HL-60/S4 (cell line): ENCODE measurements around the gene PLA2G5.
"Not testable (repeated sequence)": the region's sequence is repeated elsewhere in the genome, so short reads cannot be mapped to it uniquely, and the experiment has no call there.

ENCODE experiments used
- in situ Hi-C: fragments of 300-500 bp; cut with MboI; formaldehyde crosslinking; loops from 2 replicates; pipeline ENCODE4 v1.14.3; 2022; ENCODE audit warnings: low sequenced_read_pairs

Gene PLA2G5, protein sequence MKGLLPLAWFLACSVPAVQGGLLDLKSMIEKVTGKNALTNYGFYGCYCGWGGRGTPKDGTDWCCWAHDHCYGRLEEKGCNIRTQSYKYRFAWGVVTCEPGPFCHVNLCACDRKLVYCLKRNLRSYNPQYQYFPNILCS

DNA sequence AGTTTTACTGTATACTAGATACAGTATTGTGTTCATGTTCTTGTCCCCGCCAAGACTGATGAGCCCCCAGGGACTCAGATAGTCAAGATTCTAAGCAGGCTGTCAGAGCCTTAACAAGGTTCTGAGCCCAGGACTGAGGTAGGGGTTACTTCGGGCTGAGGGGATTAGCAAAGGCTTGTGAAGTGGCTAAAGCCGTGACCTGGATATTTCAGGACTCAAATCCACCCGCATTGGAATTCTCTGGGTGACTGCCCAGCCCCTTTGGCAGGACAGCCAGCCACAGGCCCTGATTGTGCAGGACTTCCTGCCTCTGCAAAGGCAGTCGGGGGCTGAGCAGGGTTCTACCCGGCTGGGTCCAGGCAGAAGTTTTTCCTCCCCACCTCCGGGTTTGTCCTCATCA is at the start of gene PLA2G5:
TSS of gene PLA2G5 (plus strand) at position 321 of the 400 bp plus-strand sequence. CDS start 14,637 bp downstream, outside the sequence.
- in situ Hi-C loops, result no loop called here

DNA sequence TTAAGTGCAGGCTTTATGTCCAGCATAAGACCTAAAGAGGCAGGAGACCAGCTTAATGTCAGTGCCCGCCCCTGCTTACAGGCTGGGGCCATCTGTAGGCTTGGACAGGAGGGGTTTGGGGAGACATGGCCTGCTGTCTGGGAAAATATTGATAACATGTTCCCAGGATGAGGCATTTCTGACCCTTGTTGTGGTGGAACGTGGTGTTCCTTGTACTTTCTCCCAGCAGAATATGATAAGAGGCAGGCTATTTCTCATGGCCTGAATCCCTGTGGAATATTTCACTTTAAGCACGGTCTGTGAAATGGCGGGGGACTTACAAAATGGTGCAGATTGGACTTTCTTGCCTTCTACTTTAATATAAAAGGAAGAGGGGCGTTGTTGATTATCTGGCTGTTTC is 41.9 kb upstream of the PLA2G5 start:
- in situ Hi-C loops, result no loop called here

DNA sequence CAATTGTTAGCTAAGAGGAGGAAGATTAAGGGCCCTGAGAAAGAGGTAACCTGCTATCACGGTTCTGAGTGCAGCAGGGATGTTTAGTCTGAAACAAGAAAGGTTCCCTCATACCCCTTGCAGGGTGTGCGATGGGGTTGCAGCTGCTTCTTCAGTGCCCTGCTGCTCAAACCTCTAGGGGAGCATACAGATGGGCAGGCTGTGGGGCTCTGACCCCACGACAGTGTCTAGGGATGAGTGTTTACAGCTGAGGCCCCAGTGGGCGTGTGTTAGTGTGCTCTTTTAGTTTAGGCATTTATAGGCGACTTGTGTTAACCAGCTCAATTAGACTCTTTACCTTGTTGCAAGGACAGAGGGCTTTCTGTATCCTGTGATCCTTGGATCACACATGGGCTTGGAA is 41.3 kb upstream of the PLA2G5 start:
- in situ Hi-C loops, result no loop called here

DNA sequence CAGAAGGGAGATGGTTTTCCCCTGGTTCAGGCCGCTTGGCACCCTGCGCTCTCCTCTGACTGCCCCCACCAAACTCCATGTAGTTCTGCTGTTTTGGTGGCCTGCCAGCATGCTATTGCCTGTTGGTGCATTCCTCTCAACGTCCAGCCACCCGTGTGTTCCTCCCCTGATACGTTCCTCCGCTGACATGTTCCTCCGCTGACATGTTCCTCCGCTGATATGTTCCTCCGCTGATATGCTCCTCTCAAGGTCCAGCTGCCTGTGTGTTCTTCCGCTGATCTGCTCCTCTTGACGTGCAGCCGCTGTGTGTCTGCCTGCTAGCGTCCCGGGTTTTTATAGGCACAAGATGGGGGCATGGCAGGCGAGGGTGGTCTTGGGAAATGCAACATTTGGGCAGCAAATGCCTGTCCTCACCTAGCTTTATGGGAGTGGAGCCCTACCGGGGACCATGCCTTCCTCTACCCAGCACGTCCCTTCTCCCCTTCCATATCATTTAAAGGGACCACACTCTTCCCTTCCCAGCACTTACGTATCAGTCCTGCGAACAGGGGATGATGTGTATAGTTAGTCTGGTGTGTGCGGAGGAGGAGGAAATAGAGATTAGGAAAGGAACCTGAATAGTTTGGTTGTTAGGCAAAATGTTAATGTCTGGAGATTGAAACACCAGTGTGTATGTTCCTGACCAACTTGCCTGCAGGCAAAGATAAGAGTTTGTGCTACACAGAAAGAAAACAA is 40.6 kb upstream of the PLA2G5 start:
- in situ Hi-C loops, result no loop called here

DNA sequence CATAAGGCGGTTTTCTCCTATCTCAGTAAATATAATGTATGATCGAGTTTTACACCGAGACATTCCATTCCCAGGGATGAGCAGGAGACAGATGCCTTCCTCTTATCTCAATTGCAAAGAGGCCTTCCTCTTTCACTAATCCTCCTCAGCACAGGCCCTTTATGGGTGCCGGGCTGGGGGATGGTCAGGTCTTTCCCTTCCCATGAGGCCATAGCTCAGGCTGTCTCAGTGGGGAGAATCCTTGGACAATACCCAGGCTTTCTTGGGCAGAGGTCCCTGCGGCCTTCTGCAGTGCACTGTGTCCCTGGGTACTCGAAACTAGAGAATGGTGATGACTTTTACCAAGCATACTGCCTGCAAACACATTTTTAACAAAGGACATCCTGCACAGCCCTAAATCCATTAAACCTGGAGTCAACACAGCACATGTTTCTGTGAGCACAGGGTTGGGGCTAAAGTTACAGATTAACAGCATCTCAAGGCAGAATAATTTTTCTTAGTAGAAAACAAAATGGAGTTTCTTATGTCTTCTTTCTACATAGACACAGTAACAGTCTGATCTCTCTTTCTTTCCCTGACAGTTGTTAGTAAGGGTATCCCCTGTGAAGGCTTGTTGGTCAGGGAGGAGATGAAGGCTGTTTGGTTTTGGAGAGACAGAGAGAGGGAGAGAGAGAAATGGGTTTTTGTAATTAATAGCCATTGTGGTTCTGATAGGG is 39.4 kb upstream of the PLA2G5 start:
- in situ Hi-C loops, result not testable (repeated sequence)

DNA sequence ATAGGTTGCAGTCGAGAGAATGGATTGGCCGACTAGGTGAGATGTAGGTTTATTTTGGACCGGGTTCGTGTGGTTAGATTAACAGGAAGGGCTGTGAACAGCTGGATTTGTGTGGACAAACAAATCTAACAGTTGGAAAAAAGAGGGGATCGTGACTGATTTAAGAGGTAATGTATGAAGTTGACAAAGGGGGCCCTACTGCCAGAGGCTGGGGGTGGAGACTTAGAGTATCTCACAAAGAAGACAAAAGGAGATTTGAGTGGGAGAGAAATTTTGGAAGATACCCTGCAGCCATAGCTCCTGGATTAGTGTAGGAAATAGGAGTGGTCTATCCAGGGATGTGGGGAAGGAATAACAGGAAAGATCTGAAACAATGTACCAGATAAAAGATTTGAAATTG is 38.8 kb upstream of the PLA2G5 start:
- in situ Hi-C loops, result no loop called here

DNA sequence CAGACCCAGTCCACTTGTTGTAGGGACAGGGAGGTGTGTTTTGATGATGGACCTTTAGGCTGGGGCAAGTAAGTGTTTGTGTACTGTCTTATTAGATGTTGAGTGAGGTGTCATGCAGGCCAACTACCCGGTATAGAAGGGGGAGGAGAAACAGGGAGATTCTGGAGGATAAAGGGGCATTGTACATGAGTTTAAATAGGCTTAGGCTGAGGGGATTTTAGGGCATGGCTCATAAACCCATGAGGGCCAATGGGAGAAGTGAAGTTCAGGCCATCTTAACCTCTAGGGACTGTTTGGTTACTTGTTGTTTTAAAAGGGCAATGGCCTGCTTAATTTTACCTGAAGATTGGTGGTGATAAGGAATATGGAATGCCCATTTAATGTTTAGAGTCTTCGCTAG is 38.2 kb upstream of the PLA2G5 start:
- in situ Hi-C loops, result no loop called here

DNA sequence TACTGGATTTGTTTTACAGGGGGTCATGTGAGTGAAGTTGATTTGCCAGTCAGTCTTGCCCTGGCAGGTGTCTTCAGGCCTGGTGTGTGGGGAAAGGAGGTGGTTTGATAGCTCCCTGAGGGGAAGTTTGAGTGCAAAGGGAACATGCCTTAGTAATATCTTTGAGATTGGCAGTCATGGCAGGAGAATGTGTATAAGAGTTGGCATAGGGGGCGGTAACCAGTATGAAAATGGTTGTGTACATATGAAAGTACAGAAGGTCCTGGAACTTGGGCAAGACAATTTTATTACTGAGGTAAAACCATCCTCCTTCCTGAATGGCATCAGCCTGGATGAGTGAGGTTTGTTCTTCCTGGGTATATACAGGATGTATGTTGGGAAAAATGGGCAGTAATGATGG is 37.6 kb upstream of the PLA2G5 start:
- in situ Hi-C loops, result no loop called here

DNA sequence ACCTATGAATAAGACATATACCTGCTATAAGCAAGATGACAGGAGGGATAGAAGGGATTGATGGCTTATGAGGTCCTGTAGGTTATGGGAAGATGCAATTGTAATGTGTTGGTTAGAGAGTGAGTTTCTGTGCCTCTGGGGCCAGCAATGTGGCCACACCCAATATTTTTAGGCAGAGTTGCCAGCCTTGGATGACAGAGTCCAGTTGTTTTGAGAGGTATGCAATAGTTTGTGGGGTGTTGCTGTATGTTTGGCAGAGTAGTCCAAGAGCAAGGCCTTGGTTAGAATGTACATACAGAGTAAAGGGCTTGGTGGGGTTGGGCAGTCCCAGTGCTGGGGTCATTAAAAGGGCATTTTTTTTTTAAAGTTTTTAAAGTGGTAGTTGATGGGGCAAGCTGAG is 36.6 kb upstream of the PLA2G5 start:
- in situ Hi-C loops, result no loop called here

DNA sequence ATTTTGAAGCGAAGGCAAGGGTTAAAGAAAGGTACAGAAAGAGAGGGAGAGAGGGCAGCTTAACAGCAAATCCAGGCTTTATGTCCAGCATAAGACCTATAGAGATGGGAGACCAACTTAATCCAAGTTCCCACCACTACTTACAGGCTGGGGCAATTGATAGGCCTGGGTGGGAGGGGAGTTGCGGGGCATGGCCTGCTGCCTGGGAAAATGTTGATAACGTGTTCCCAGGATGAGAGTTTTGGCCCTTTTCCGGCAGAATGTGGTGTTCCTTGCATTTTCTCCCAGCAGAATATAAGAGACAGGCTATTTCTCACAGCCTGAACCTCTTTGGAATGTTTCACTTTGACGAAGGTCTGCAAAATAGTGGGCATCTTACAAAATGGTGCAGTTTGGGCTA is 34.9 kb upstream of the PLA2G5 start:
- in situ Hi-C loops, result no loop called here

DNA sequence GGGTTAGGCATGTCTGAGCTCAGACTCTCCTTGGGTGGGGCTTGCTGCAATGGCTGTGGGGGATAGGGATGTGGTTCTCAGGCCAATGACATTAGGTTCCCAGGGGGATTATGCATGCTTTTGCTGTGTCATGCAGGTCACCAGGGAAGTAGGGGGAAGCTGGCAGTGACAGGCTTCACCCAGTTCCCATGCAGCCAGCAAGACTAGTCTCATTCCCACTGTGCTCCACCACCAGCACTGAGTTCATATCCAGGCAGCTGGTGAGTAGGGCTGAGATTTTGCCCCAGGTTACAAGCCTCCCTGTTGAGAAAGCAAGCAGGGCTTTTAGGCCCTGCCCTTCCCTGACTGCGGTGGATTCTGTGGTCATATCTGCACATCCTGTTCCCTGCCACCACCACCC is 32.1 kb upstream of the PLA2G5 start:
- in situ Hi-C loops, result no loop called here

DNA sequence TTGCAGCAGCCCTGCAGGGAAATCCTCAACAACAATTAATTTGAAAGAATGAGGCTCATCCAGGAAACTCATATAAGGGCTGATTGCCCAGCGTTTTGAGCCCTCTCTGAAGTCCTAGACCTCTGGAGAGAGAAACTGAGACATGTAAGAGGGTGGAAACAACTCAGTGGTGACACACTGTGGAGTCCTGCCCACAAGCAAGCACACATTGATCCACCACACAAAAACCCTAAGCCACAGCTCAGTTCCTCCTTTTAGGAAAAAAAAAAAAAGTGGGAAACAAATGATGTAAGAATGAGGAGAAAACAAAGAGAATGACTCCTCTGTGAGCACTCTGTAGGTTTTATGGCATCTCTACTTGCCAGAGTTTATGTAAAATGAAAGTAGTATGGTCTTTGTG is 22.9 kb upstream of the PLA2G5 start:
- in situ Hi-C loops, result no loop called here

DNA sequence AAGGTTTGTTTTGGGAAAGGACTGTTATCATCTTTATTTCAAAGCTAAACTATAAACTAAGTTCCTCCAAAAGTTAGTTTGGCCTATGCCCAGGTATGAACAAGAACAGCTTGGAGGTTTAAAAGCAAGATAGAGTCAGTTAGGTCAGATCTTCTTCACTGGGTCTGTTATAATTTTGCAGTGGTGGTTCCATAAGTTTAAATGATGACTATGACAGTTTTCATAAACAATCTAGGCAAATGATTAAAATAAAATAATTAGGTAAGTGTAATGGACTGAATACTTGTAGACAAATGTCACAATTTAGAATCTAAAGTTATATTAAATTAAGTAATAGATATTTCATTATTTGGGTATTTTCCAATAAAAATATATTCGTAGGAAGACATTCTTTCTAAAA is 21.4 kb upstream of the PLA2G5 start:
- in situ Hi-C loops, result no loop called here

DNA sequence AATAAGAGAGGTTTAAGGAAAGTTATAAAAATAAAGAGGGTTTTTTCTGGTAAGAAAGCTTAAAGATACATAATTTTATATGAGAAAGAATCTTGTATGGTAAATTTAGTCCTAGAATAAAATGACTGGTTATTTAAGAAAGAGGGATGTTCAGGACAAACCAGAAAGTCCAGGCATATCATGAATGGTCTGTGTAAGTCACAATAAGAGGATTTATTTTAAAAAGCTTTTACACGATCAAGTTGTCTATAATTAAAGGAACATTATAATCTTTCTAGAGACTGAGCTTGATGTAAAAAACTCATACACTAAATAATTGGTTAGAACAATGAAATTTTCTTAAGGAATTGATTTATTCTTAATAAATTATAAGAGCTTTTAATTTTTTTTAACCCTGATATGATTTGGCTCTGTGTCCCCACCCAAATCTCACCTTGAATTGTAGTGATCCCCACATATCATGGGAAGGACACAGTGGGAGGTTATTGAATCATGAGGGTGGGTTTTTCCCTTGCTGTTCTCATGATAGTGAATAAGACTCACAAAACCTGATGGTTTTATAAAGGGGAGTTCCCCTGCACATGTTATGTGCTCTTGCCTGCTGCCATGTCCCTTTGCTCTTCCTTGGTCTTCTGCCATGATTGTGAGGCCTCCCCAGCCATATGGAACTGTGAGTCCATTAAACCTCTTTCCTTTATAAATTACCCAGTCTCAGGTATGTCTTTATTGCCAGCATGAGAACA is 20.8 kb upstream of the PLA2G5 start:
- in situ Hi-C loops, result not testable (repeated sequence)

DNA sequence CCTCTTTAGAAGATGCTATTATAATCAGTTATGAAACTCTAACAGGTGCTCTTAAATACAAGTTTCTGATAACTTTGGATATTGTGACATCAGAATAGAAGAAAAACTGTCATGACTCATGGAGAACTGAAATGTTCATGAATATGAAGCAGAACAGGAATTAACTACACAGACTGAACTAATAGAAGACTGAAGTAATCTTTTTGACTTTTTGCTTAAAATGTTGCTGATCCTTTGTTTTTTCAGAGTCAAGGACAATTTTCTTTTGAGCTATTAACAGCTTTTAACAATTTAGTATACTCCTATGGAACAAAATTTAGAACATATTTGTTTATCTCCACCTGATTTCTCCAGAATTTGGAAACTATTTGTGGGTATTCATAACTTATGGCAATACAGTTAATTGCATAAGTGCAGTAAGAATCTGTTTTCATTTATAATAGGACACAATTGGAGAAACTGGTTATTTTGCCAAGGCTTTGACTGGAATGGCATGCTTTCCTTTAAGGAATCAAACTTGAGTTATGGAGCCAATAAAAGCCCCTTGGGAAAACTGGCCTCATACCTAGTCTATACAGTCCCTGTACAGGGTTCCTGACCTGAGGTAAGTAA is 18.7 kb upstream of the PLA2G5 start:
- in situ Hi-C loops, result no loop called here

DNA sequence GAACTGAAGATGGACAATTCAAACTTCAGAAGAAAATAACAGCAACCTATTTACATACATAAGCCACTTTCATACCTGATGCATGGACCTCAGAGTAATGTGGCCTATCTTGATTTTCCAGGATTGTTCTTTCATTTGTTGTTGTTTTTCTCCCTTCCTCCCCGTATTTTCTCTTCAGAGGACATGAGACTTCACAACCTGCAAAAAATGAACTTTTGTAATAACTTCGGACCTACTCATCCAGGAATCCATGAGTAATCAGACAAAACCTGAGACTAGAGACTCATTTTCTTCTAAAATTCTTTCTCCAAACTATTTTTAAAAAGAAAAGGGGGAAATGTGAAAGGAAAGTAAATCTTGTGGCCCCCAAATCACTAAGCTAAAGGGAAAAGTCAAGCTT is 17.6 kb upstream of the PLA2G5 start:
- in situ Hi-C loops, result no loop called here

DNA sequence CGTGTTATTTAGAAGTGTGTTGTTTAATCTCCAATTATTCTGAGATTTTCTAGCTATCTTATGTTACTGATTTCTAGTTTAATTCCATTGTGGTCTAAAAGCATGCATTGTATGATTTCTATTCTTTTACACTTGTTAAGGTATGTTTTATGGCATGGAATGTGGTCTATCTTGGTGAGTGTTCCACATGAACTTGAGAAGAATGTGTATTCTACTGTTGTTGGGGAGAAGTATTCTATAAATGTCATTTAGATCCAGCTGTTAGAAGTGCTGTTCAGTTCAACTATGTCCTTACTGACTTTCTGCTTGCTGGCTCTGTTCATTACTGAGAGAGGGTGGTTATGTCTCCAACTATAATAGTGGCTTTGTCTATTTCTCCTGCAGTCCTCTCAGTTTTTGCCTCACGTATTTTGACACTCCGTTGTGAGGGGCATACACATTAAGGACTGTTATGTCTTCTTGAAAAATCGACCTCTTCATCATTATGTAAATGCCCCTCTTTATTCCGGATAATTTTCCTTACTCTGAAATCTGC is 12.0 kb upstream of the PLA2G5 start:
- in situ Hi-C loops, result no loop called here

DNA sequence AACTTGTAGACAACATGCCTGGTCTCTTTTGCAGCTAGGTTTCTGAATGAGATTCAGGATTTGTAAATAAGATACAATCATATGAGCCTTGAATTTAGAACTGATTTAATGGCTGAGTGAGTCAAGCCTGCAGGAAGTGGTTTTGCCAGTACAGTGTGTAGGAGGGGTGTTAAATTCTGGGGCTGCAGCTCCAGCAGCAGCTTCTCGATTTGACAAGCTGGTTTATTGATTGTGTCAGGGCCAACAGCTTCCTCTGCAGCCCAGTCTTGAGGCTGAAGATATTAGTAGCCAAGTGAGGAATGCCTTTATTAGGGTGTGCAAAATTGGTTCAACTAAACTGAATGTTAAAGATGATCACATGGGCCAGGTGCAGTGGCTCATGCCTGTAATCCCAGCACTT is 11.5 kb upstream of the PLA2G5 start:
- in situ Hi-C loops, result no loop called here

DNA sequence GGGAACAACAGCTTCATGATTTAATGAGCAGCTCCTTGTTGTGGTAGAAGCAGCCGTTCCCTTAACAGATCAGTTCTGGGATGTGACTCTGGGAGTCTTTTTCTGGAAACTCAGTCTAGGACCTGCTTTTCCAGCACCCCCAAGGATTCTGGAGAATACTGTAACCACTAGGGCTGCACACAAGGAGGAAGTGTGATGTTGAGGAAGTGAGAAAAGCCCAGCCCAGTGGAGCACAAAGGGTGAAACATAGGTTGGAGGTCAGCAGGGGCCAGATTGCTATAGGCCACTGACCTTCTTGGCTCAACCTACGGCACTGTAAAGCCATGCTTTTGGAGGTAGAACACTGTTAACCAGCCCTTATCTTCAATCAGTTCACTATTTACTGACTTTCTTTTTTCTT is 10.1 kb upstream of the PLA2G5 start:
- in situ Hi-C loops, result no loop called here

DNA sequence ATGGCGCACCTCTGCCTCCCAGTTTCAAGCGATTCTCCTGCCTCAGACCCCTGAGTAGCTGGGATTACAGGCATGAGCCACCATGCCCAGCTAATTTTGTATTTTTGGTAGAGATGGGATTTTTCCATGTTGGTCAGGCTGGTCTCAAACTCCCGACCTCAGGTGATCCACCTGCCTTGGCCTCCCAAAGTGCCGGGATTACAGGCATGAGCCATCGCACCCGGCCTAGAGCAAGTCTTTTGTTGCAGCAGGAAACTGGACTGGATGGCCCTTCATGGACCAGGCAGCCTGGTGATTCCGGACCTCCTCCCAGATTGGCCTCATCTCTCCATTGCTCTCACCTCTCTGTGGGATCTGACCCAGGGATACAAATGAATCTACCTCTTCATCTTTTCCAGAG is 9.2 kb upstream of the PLA2G5 start:
- in situ Hi-C loops, result not testable (repeated sequence)

DNA sequence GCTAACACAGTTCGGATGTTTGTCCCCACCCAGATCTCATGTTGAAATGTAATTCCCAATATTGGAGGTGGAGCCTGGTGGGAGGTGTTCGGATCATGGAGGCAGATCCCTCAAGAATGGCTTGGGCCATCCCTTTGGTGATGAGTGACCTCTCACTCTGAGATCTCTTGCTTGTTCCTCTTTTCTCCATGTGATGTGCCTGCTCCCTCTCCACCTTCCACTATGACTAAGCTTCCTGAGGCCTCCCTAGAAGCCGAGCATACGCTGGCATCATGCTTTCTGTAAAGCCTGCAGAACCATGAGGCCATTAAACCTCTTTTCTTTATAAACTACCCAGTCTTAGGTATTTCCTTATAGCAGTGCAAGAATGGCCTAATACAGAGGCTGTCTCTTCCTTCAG is 8.1 kb upstream of the PLA2G5 start:
- in situ Hi-C loops, result no loop called here
